ENCODE results near the gene CNIH1.

GRCh38 chr14:54424479-54424901, 16.7 kb downstream of the CNIH1 start:
- TF ChIP-seq POLR2A (IDR thresholded peaks at IDR 0.05) (no peak), CTCF (IDR thresholded peaks at IDR 0.05) (no peak)
